HL-60 (cell line): ENCODE measurements around the gene CRBN.

Experiments
- CTCF ChIP-seq: IDR thresholded peaks from one replicate; pipeline ENCODE4 v1.5.1; 2011; ENCODE audit warnings: low read length, control low read depth, inconsistent platforms; ENCODE audit not compliant: insufficient read depth
- GABPA ChIP-seq: IDR thresholded peaks from 2 replicates; pipeline ENCODE4 v1.6.1; 2012; ENCODE audit warnings: low read depth
- POLR2AphosphoS5 ChIP-seq: IDR thresholded peaks from 2 replicates; pipeline ENCODE4 v1.6.1; 2012; ENCODE audit warnings: low read depth
- REST ChIP-seq: IDR thresholded peaks from 2 replicates; pipeline ENCODE4 v1.6.1; 2012; ENCODE audit warnings: low read depth; ENCODE audit not compliant: insufficient replicate concordance
- SPI1 ChIP-seq: IDR thresholded peaks from 2 replicates; pipeline ENCODE4 v1.6.1; 2012; ENCODE audit warnings: low read depth, mild to moderate bottlenecking, borderline replicate concordance

- TF ChIP-seq CTCF (no peak), POLR2AphosphoS5 (no peak), SPI1 (no peak), GABPA (no peak), REST (no peak)
Observed at GRCh38 chr3:3191675-3192285, 12.3 kb upstream of the CRBN start.
